Measurements from ENCODE around the gene RHOT2. TPM values are rescaled to one million over a fixed set of nuclear protein-coding genes. Genes with fewer than 3 reads are reported as not detected.
A peak's percentile ranks its signal among the peaks of the same experiment; 100 is the strongest.

Gene RHOT2
- total RNA-seq, 2 experiments from 2014 or later, result 128 to 150 TPM

- Mint-ChIP-seq H3K27ac (no peak overlapping the region), H3K36me3 (ENCODE audit: low read depth) (no peaks in the 10 kb centered on the region), H3K9me3 (no peaks in the 10 kb centered on the region), H3K4me3 (no peak overlapping the region), H3K4me1 (peaks cover 30% of the 10 kb centered on the region), H3K27me3 (no peaks in the 10 kb centered on the region)
- POLR2A ChIA-PET, result no interaction called here
- no peak for DNase-seq
- CTCF ChIA-PET, result no interaction called here
Observed at GRCh38 chr16:646679-647172, 21.2 kb upstream of the RHOT2 start.

- H3K9me3 Mint-ChIP-seq, result no peaks in the 10 kb centered on the region
- CTCF ChIA-PET, result interaction anchor here (0.7 to 1.5 kb wide), 7 partner anchors 11 to 58 kb away, joined by 3 to 7 read pairs (median 3); partner anchors contain the start of gene METTL26
- POLR2A ChIA-PET, result no interaction called here
- H3K36me3 Mint-ChIP-seq (ENCODE audit: low read depth), result no peaks in the 10 kb centered on the region
- no peak overlapping the region for H3K27ac Mint-ChIP-seq
- peaks cover 30% of the 10 kb centered on the region for H3K4me1 Mint-ChIP-seq
- DNase-seq, result no peak
- H3K4me3 Mint-ChIP-seq, result no peak overlapping the region
- H3K27me3 Mint-ChIP-seq, result no peaks in the 10 kb centered on the region
Observed at GRCh38 chr16:647173-647902, 20.6 kb upstream of the RHOT2 start.

GRCh38 chr16:648071-648780, 19.7 kb upstream of the RHOT2 start:
- no peak for DNase-seq
- Mint-ChIP-seq H3K9me3 (no peaks in the 10 kb centered on the region), H3K27ac (peak overlapping the region; percentile 77), H3K4me1 (peaks cover 26% of the 10 kb centered on the region), H3K27me3 (no peaks in the 10 kb centered on the region), H3K4me3 (peak overlapping the region; percentile 73), H3K36me3 (ENCODE audit: low read depth) (no peaks in the 10 kb centered on the region)
- ChIA-PET CTCF (interaction anchor here (0.7 to 1.5 kb wide), 8 partner anchors 11 to 59 kb away, joined by 3 to 7 read pairs (median 3); partner anchors contain the start of gene METTL26), POLR2A (no interaction called here)

GRCh38 chr16:648781-649589, 18.9 kb upstream of the RHOT2 start, which contains the start of gene WDR90:
Gene WDR90 (plus strand): TSS chr16:649365. CDS start chr16:649417, 52 bp downstream.
- CTCF ChIA-PET, result interaction anchor here (0.9 to 3.1 kb wide), 7 partner anchors 10 to 60 kb away, joined by 3 to 13 read pairs (median 6); partner anchors contain the start of genes METTL26 and RHOT2
- POLR2A ChIA-PET, result interaction anchor here (0.7 kb wide), 1 partner anchor 20 kb away, joined by 3 read pairs; no protein-coding TSS in a partner anchor
- no peaks in the 10 kb centered on the region for H3K9me3 Mint-ChIP-seq
- peak within 1 kb of the TSS; percentile 73 for H3K4me3 Mint-ChIP-seq
- H3K4me1 Mint-ChIP-seq, result peaks cover 22% of the 10 kb centered on the region
- peak; percentile 94 for DNase-seq
- H3K27ac Mint-ChIP-seq, result peak within 1 kb of the TSS; percentile 77
- no peaks in the 10 kb centered on the region for H3K36me3 Mint-ChIP-seq (ENCODE audit: low read depth)
- no peaks in the 10 kb centered on the region for H3K27me3 Mint-ChIP-seq

GRCh38 chr16:649631-650030, 18.3 kb upstream of the RHOT2 start:
- peak; percentile 33 for DNase-seq

GRCh38 chr16:651844-652243, 16.1 kb upstream of the RHOT2 start:
- ChIA-PET POLR2A (no interaction called here), CTCF (interaction anchor here (3.1 kb wide), 1 partner anchor 16 kb away, joined by 13 read pairs; the partner anchor contains the start of gene RHOT2)
- Mint-ChIP-seq H3K4me3 (no peak overlapping the region), H3K27me3 (no peaks in the 10 kb centered on the region), H3K4me1 (peaks cover 13% of the 10 kb centered on the region), H3K9me3 (no peaks in the 10 kb centered on the region), H3K27ac (no peak overlapping the region), H3K36me3 (ENCODE audit: low read depth) (no peaks in the 10 kb centered on the region)
- DNase-seq, result no peak

More at GRCh38 chr16:649631-650030, 18.3 kb upstream of the RHOT2 start:
- Mint-ChIP-seq H3K9me3 (no peaks in the 10 kb centered on the region), H3K4me3 (peak overlapping the region; percentile 72), H3K36me3 (ENCODE audit: low read depth) (no peaks in the 10 kb centered on the region), H3K4me1 (peaks cover 15% of the 10 kb centered on the region), H3K27me3 (no peaks in the 10 kb centered on the region), H3K27ac (no peak overlapping the region)
- POLR2A ChIA-PET, result interaction anchor here (0.7 kb wide), 1 partner anchor 19 kb away, joined by 3 read pairs; no protein-coding TSS in a partner anchor
- CTCF ChIA-PET, result interaction anchor here (1.6 to 3.1 kb wide), 2 partner anchors 13 to 18 kb away, joined by 6 to 13 read pairs; partner anchors contain the start of genes METTL26 and RHOT2

- H3K36me3 Mint-ChIP-seq (ENCODE audit: low read depth), result no peaks in the 10 kb centered on the region
- H3K9me3 Mint-ChIP-seq, result no peaks in the 10 kb centered on the region
- DNase-seq, result no peak
- no peak overlapping the region for H3K27ac Mint-ChIP-seq
- no peak overlapping the region for H3K4me3 Mint-ChIP-seq
- H3K4me1 Mint-ChIP-seq, result peaks cover 13% of the 10 kb centered on the region
- POLR2A ChIA-PET, result no interaction called here
- CTCF ChIA-PET, result no interaction called here
- no peaks in the 10 kb centered on the region for H3K27me3 Mint-ChIP-seq
Observed at GRCh38 chr16:652454-653305, 15.3 kb upstream of the RHOT2 start.

- ChIA-PET CTCF (interaction anchor here (0.6 to 1.6 kb wide), 2 partner anchors 22 to 55 kb away, joined by 3 to 6 read pairs; no protein-coding TSS in a partner anchor), POLR2A (no interaction called here)
- Mint-ChIP-seq H3K27ac (no peak overlapping the region), H3K36me3 (ENCODE audit: low read depth) (no peaks in the 10 kb centered on the region), H3K4me1 (peaks cover 4% of the 10 kb centered on the region), H3K27me3 (no peaks in the 10 kb centered on the region), H3K9me3 (no peaks in the 10 kb centered on the region), H3K4me3 (no peak overlapping the region)
- no peak for DNase-seq
Observed at GRCh38 chr16:654034-654433, 13.9 kb upstream of the RHOT2 start.

- Mint-ChIP-seq H3K4me1 (peaks cover 5% of the 10 kb centered on the region), H3K27me3 (no peaks in the 10 kb centered on the region), H3K9me3 (no peaks in the 10 kb centered on the region), H3K4me3 (no peak overlapping the region), H3K36me3 (ENCODE audit: low read depth) (no peaks in the 10 kb centered on the region), H3K27ac (no peak overlapping the region)
- DNase-seq, result no peak
- CTCF ChIA-PET, result interaction anchor here (0.6 to 1.6 kb wide), 3 partner anchors 11 to 413 kb away, joined by 3 to 4 read pairs (median 3); partner anchors contain the start of gene RHOT2
- POLR2A ChIA-PET, result no interaction called here
Observed at GRCh38 chr16:657487-657886, 10.4 kb upstream of the RHOT2 start.

GRCh38 chr16:658679-659571, 9.0 kb upstream of the RHOT2 start:
- no peak overlapping the region for H3K4me3 Mint-ChIP-seq
- H3K9me3 Mint-ChIP-seq, result no peaks in the 10 kb centered on the region
- H3K27me3 Mint-ChIP-seq, result no peaks in the 10 kb centered on the region
- H3K36me3 Mint-ChIP-seq (ENCODE audit: low read depth), result no peaks in the 10 kb centered on the region
- CTCF ChIA-PET, result interaction anchor here (1.0 kb wide), 1 partner anchor 11 kb away, joined by 4 read pairs; no protein-coding TSS in a partner anchor
- no peak for DNase-seq
- POLR2A ChIA-PET, result no interaction called here
- H3K27ac Mint-ChIP-seq, result no peak overlapping the region
- peaks cover 5% of the 10 kb centered on the region for H3K4me1 Mint-ChIP-seq

GRCh38 chr16:659618-660017, 8.3 kb upstream of the RHOT2 start:
- Mint-ChIP-seq H3K9me3 (no peaks in the 10 kb centered on the region), H3K4me1 (peaks cover 5% of the 10 kb centered on the region), H3K27ac (no peak overlapping the region), H3K27me3 (no peaks in the 10 kb centered on the region), H3K36me3 (ENCODE audit: low read depth) (no peaks in the 10 kb centered on the region), H3K4me3 (no peak overlapping the region)
- ChIA-PET CTCF (interaction anchor here (0.9 to 1.0 kb wide), 2 partner anchors 11 to 68 kb away, joined by 4 to 5 read pairs; no protein-coding TSS in a partner anchor), POLR2A (no interaction called here)
- DNase-seq, result no peak
